ENCODE results near the gene NUP62.

NUP62 gene

DNA sequence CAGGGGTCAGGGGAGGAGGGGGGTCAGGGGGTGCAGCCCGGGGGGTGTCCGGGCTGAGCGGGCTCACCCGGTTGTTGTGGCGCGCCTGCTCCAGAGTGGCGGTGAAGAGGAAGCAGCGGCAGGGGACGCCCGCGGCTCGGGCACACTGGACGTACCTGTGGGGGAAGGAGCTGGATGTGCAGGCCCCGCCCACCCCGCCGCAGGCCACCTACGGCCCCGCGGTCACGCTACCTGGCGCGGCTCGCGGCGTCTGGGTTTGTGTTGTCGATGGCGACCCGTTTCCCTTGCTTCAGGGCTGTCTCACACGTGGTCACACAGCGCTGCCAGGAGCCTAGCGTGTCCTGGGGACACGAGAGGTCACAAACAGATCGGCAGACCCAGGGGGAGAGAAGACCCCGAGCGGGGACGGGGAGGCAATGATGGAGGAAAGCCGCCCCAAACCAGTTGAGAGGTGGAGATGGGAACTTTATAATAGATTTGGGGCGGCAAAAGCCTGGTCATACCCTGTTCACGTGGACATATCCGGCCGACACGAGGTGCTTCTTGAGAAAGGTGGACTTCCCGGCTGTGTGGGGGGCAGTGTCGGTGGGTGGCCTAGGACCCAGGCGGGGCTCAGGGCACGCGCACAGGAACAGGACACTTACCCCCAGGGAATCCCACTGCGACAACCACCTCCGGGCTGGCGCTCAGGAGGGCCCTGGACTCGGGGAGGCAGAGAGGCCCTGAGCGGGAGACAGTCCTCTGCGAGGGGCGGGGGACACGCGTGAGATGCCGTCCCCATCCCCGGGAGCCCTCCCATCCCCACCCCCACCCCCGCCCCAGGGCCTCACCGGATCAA is 67.5 kb downstream of the NUP62 start:
- H3K4me3 ChIP-seq (ENCODE audit: low read depth, low read length), result no peak overlapping the region
- H3K4me1 ChIP-seq (ENCODE audit: control insufficient read depth, insufficient read depth, low read length), result peaks cover 24% of the 10 kb centered on the region
- H3K27me3 ChIP-seq (ENCODE audit: control insufficient read depth, insufficient read depth, low read length), result no peaks in the 10 kb centered on the region
- peaks cover 76% of the 10 kb centered on the region for H3K36me3 ChIP-seq (ENCODE audit: control insufficient read depth, insufficient read depth, low read length)
- H3K9me3 ChIP-seq (ENCODE audit: control insufficient read depth, insufficient read depth, low read depth, low read length), result no peaks in the 10 kb centered on the region
- no peak overlapping the region for H3K9ac ChIP-seq (ENCODE audit: low read length)
- no peak overlapping the region for H3K27ac ChIP-seq (ENCODE audit: low read depth, low read length)

DNA sequence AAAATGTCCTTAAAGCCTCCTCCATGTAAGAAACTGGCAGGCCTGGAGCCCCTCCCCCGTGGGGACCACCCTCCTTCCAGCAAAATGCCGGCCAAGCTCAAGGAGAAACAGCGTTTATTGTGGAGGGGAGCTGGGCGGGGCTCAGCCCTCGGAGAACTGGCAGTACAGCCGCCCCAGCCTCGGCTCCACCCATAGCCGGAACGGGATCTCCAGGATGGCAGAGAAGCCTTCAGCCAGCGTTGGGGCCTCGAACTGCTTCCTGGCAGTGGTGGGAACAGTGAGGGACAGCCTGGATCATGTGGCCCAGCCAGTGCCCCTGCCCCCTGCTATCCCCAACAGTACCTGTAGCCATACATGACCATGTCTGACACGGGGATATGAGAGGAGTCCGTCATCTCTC is 68.2 kb downstream of the NUP62 start:
- no peaks in the 10 kb centered on the region for H3K9me3 ChIP-seq (ENCODE audit: control insufficient read depth, insufficient read depth, low read depth, low read length)
- peaks cover 19% of the 10 kb centered on the region for H3K4me1 ChIP-seq (ENCODE audit: control insufficient read depth, insufficient read depth, low read length)
- no peak overlapping the region for H3K9ac ChIP-seq (ENCODE audit: low read length)
- no peak overlapping the region for H3K4me3 ChIP-seq (ENCODE audit: low read depth, low read length)
- H3K27me3 ChIP-seq (ENCODE audit: control insufficient read depth, insufficient read depth, low read length), result no peaks in the 10 kb centered on the region
- no peak overlapping the region for H3K27ac ChIP-seq (ENCODE audit: low read depth, low read length)
- H3K36me3 ChIP-seq (ENCODE audit: control insufficient read depth, insufficient read depth, low read length), result peaks cover 82% of the 10 kb centered on the region

DNA sequence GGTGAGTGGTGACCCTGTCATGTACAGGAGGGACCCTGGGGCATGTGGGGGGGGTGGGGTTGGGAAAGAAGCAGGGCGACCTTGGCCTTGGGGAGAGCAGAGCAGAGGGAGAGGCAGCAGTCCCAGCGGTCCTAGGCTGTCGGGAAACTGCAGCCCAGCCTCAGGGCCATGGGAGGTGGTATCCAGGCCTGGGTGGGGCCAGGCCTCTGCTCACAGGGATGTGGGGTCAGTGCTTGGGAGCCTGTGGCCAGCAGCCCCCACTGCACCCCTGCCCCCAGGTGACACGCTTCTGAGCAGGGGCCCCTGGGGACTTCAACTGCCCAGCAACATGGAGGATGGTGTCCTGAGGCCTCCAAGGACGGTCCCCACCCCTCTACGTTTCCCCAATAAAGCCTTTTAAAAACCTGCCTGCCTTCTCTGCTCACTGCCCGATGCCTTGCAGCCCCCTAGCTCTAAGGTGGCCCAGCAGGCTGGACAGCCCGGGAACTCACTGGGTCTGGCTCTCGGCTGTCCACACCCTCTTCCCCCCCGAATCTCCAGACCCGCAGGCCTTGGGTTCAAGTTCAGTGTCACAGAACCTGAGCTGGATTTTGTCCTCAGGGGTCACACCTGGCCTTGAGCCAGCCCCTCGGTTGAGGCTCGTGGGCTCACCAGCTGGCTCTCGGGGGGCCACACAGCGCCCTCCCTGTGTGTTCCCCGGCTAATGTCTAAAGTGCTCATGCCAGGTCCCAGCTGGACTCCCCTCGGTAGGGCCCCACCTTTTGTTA is 68.8 kb downstream of the NUP62 start:
- no peaks in the 10 kb centered on the region for H3K27me3 ChIP-seq (ENCODE audit: control insufficient read depth, insufficient read depth, low read length)
- no peak overlapping the region for H3K4me3 ChIP-seq (ENCODE audit: low read depth, low read length)
- peaks cover 13% of the 10 kb centered on the region for H3K4me1 ChIP-seq (ENCODE audit: control insufficient read depth, insufficient read depth, low read length)
- H3K9ac ChIP-seq (ENCODE audit: low read length), result no peak overlapping the region
- H3K27ac ChIP-seq (ENCODE audit: low read depth, low read length), result no peak overlapping the region
- H3K36me3 ChIP-seq (ENCODE audit: control insufficient read depth, insufficient read depth, low read length), result peaks cover 88% of the 10 kb centered on the region
- no peaks in the 10 kb centered on the region for H3K9me3 ChIP-seq (ENCODE audit: control insufficient read depth, insufficient read depth, low read depth, low read length)

DNA sequence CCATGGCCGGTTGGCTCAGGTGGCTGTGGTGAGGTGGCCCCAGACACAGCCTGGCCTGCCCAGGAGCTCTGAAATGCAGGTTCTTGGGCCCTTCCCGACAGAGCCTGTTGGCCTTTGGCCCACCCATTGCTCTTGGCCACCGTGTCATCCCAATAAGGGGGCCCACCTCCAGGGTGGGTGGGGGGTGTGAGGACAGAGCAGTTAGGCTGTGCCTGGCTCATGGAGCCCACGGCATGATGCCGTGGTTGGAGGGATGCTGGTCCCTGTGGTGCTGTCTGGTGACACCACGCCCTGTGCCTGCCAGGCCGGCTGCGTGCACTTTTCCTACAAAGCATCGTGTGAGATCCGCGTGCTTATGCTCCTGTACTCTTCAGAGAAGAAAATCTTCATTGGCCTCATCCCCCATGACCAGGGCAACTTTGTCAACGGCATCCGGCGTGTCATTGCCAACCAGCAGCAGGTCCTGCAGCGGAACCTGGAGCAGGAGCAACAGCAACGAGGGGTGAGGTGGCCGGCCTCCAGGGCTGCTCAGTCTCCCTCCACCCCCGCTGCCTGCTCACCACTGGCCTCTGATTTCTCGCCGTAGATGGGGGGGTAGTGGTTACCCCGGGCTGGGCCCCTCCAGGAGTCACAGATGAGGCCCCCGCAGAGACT is 69.5 kb downstream of the NUP62 start:
- no peak overlapping the region for H3K4me3 ChIP-seq (ENCODE audit: low read depth, low read length)
- H3K4me1 ChIP-seq (ENCODE audit: control insufficient read depth, insufficient read depth, low read length), result peaks cover 12% of the 10 kb centered on the region
- H3K27me3 ChIP-seq (ENCODE audit: control insufficient read depth, insufficient read depth, low read length), result no peaks in the 10 kb centered on the region
- H3K36me3 ChIP-seq (ENCODE audit: control insufficient read depth, insufficient read depth, low read length), result peaks cover 92% of the 10 kb centered on the region
- no peak overlapping the region for H3K27ac ChIP-seq (ENCODE audit: low read depth, low read length)
- H3K9ac ChIP-seq (ENCODE audit: low read length), result no peak overlapping the region
- no peaks in the 10 kb centered on the region for H3K9me3 ChIP-seq (ENCODE audit: control insufficient read depth, insufficient read depth, low read depth, low read length)

DNA sequence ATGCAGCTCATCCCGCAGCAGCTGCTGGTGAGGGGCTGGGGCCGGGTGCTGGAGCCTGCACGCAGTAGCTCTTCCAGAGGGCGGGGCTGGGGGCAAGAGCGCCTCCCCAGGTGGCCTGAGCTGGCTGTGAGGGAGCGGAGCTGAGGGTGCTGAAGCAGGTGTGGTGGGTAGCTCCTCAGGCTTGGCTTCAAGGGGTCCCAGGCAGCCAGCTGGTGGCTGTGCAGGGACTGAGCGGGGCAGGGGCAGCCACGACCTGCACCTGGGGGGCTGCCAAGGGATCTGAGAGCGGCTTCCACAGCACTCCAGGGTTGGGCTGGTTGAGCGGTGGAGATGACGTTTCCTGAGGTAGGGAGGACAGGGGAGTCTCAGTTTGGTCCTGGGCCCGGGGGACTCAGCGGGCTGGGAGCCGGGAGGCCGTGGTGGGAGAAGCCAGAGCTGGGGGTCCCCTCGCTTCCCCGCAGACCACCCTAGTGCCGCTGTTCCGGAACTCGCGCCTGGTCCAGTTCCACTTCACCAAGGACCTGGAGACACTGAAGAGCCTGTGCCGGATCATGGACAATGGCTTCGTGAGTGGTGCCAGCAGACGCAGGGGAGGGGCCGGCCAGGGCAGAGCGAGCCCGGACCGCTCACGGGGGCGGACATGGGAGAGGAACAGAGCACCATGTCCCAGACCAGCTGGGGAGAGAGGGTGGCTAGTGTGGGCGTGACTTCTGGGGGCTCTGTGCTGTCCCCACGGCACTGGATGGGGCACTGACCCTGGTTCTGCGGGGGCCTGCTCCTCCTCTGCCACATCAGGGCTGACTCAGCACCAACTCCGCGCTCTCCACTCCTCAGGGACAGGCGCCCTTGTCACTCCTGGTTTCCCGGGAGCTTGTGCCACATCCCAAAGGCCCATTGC is 71.0 kb downstream of the NUP62 start:
- no peak overlapping the region for H3K9ac ChIP-seq (ENCODE audit: low read length)
- H3K27ac ChIP-seq (ENCODE audit: low read depth, low read length), result no peak overlapping the region
- H3K36me3 ChIP-seq (ENCODE audit: control insufficient read depth, insufficient read depth, low read length), result peaks cover 84% of the 10 kb centered on the region
- no peaks in the 10 kb centered on the region for H3K9me3 ChIP-seq (ENCODE audit: control insufficient read depth, insufficient read depth, low read depth, low read length)
- H3K27me3 ChIP-seq (ENCODE audit: control insufficient read depth, insufficient read depth, low read length), result no peaks in the 10 kb centered on the region
- peaks cover 12% of the 10 kb centered on the region for H3K4me1 ChIP-seq (ENCODE audit: control insufficient read depth, insufficient read depth, low read length)
- H3K4me3 ChIP-seq (ENCODE audit: low read depth, low read length), result no peak overlapping the region

DNA sequence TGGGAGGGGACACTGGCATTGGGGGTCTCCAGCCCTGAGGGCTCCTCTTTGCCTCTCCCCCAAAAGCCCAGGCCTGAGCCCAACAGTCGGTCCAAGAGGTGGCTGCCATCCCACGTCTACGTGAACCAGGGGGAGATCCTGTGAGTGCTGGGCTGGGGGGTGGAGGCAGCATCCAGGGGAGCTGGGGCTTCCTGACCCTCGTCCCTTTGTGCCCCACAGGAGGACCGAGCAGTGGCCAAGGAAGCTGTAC is 71.5 kb downstream of the NUP62 start:
- Histone ChIP-seq H3K36me3 (ENCODE audit: control insufficient read depth, insufficient read depth, low read length) (peaks cover 80% of the 10 kb centered on the region), H3K9me3 (ENCODE audit: control insufficient read depth, insufficient read depth, low read depth, low read length) (no peaks in the 10 kb centered on the region), H3K27me3 (ENCODE audit: control insufficient read depth, insufficient read depth, low read length) (no peaks in the 10 kb centered on the region), H3K27ac (ENCODE audit: low read depth, low read length) (no peak overlapping the region), H3K4me3 (ENCODE audit: low read depth, low read length) (no peak overlapping the region), H3K9ac (ENCODE audit: low read length) (no peak overlapping the region), H3K4me1 (ENCODE audit: control insufficient read depth, insufficient read depth, low read length) (peaks cover 15% of the 10 kb centered on the region)

DNA sequence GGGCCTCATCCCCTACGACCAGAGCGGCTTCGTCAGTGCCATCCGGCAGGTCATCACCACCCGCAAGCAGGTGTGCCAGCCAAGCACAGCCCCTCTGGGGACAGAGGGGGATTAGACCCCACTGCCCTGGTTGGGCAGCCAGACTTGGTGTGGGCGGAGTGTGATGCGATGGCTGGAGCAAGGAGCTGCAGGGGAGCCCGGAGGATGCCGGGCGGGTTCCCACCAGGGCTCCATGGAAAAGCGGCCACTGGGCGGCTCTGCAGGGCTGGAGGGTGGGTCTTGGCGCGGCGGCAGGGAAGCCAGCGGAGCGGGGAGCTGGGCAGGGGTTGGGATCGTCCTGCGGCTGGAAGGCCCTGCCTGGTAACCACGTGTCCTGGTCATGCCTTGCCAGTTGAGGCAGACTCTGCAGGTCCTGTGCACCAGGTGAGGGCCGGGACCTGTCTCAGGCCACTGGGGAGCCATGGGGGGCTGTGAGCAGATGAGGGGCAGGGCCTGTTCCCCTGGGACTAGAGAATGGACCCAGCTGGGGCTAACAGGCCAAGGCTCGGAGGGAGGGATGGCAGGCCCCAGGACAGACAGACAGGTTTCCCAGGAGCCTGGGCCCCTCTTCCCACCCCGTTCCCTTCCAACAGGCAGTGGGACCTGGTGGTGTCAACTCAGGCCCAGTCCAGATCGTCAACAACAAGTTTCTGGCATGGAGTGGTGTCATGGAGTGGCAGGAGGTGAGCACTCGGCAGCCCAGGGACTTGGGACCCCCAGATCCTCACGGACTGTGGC is 72.1 kb downstream of the NUP62 start:
- peaks cover 77% of the 10 kb centered on the region for H3K36me3 ChIP-seq (ENCODE audit: control insufficient read depth, insufficient read depth, low read length)
- no peak overlapping the region for H3K9ac ChIP-seq (ENCODE audit: low read length)
- H3K4me1 ChIP-seq (ENCODE audit: control insufficient read depth, insufficient read depth, low read length), result peaks cover 16% of the 10 kb centered on the region
- H3K9me3 ChIP-seq (ENCODE audit: control insufficient read depth, insufficient read depth, low read depth, low read length), result no peaks in the 10 kb centered on the region
- no peaks in the 10 kb centered on the region for H3K27me3 ChIP-seq (ENCODE audit: control insufficient read depth, insufficient read depth, low read length)
- H3K4me3 ChIP-seq (ENCODE audit: low read depth, low read length), result no peak overlapping the region
- no peak overlapping the region for H3K27ac ChIP-seq (ENCODE audit: low read depth, low read length)

All from HUES6 (cell line).